Measurements from ENCODE around the gene RASA2. TPM values are rescaled to one million over a fixed set of nuclear protein-coding genes. Genes with fewer than 3 reads are reported as not detected.
"Not testable (repeated sequence)": the region's sequence is repeated elsewhere in the genome, so short reads cannot be mapped to it uniquely, and the experiment has no call there.

RASA2 gene
- total and polyA plus RNA-seq, 11 donors = 2.0 to 12.3 (median 3.4) TPM

DNA sequence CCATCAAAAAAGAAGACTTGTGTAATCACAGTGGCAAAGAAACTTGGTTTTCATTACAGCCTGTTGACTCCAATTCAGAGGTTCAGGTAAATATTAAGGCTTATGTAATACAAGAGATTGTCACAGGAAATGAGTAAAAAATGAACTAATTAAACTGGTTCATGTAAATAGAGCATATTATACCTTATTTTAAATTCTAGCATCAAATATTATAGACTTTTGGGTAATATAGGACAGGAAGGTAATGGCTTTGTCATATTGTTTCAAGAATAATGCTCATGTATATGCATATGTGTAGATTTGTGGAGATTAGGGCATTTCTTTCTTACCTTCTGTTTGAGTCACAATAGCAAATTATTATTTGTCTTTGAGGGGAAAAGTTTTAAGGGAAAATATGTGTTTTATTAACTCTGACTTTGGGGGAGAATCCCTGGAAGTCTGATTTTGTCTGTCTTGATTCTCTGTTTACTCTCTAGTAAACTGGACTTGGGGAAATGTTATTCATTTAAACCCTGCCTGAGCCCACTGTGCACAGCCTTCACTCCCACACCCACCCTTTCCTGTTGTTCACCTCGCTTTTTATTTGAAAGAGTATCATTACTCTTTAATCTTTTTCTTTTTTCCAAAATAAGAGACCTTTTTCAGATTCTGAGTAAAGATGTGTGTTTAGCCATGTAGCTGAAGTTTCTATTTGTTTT is 43.0 kb downstream of the RASA2 start:
- TF ChIP-seq, protein P1, sequence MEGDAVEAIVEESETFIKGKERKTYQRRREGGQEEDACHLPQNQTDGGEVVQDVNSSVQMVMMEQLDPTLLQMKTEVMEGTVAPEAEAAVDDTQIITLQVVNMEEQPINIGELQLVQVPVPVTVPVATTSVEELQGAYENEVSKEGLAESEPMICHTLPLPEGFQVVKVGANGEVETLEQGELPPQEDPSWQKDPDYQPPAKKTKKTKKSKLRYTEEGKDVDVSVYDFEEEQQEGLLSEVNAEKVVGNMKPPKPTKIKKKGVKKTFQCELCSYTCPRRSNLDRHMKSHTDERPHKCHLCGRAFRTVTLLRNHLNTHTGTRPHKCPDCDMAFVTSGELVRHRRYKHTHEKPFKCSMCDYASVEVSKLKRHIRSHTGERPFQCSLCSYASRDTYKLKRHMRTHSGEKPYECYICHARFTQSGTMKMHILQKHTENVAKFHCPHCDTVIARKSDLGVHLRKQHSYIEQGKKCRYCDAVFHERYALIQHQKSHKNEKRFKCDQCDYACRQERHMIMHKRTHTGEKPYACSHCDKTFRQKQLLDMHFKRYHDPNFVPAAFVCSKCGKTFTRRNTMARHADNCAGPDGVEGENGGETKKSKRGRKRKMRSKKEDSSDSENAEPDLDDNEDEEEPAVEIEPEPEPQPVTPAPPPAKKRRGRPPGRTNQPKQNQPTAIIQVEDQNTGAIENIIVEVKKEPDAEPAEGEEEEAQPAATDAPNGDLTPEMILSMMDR (IDR thresholded peaks at IDR 0.05) = no peak
- TF ChIP-seq POLR2A (IDR thresholded peaks at IDR 0.05) = no peak
- Histone ChIP-seq H3K36me3 (peaks cover 0 to 5% (median 0%) of the 10 kb centered on the region in 9 donors), H3K27ac (peak overlapping the region in 11 of 12 donors; percentile 12 to 86 (median 43)), H3K4me3 (peak overlapping the region in 3 of 12 donors; percentile 4 to 17 (median 6)), H3K27me3 (no peaks in the 10 kb centered on the region), H3K4me1 (peaks cover 0 to 58% (median 13%) of the 10 kb centered on the region in 12 donors), H3K9me3 (no peaks in the 10 kb centered on the region)
- 27 to 45% (median 37%) methylated on average over 1 of the region's 1 CpG for WGBS, 4 donors
- intact Hi-C loops (cut with DNase I) = loop anchor here in 1 of 10 donors (2.0 kb wide), 1 partner anchor 25 kb away; no protein-coding TSS in a partner anchor
- DNase-seq (no peak), ATAC-seq (peak in 2 of 4 donors; percentile 44 to 57)

DNA sequence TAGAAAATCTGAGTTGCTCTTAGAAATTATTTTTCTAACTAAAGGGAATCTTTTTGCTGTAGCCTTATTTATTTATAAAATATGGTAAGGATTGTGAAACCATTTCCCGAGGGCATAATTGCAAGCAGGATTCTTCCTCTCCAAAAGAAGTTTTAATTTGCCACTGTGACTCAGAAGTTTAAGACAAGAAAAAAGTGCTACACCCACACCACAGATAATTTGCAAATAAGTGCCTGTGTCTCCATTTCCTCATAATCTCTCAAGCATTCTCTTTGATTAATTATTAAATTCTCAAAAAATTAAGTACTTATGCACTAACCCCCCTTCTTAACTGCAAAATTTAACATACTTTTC is 43.6 kb downstream of the RASA2 start:
- peak overlapping the region in 3 of 12 donors; percentile 4 to 17 (median 6) for H3K4me3 ChIP-seq
- ATAC-seq (peak in 1 of 4 donors; percentile 68), DNase-seq (no peak)
- peaks cover 0 to 52% (median 11%) of the 10 kb centered on the region in 12 donors for H3K4me1 ChIP-seq
- H3K36me3 ChIP-seq = peaks cover 0 to 6% (median under 1%) of the 10 kb centered on the region in 9 donors
- H3K27me3 ChIP-seq = no peaks in the 10 kb centered on the region
- TF ChIP-seq POLR2A (IDR thresholded peaks at IDR 0.05) = no peak
- TF ChIP-seq, protein P1 (IDR thresholded peaks at IDR 0.05) = no peak
- WGBS, 4 donors = 34 to 38% (median 36%) methylated on average over 1 of the region's 1 CpG
- H3K27ac ChIP-seq = peak overlapping the region in 11 of 12 donors; percentile 12 to 86 (median 43)
- no peaks in the 10 kb centered on the region for H3K9me3 ChIP-seq
- intact Hi-C loops (cut with DNase I) = no loop called here

DNA sequence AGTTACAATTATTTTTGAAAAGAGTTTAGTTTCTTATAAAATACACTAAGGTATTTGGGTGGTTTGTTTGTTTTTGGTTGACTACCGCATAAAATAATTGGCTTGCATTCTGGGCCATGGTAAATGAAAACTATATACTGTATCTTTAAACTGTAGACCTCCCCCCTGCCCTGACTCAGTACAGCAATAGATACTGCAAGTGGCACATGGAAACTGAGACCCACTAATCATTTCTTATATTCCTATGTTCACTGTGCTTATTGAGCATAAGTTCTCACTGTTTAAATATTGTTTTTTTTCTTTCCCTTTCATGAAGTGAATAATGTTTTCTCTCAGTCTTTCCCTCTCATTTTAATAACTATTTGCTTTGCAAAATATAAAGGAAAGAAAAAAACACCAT is 45.8 kb downstream of the RASA2 start:
- no peak for TF ChIP-seq POLR2A (IDR thresholded peaks at IDR 0.05)
- TF ChIP-seq, protein P1 (IDR thresholded peaks at IDR 0.05) = no peak
- Histone ChIP-seq H3K27ac (no peak overlapping the region), H3K27me3 (no peaks in the 10 kb centered on the region), H3K4me1 (peaks cover 0 to 40% (median 11%) of the 10 kb centered on the region in 12 donors), H3K9me3 (no peaks in the 10 kb centered on the region), H3K36me3 (peaks cover 0 to 17% (median 6%) of the 10 kb centered on the region in 9 donors), H3K4me3 (no peak overlapping the region)
- ATAC-seq (no peak), DNase-seq (no peak)
- 98 to 100% (median 98%) methylated on average over 1 of the region's 1 CpG for WGBS, 4 donors
- intact Hi-C loops (cut with DNase I) = no loop called here

DNA sequence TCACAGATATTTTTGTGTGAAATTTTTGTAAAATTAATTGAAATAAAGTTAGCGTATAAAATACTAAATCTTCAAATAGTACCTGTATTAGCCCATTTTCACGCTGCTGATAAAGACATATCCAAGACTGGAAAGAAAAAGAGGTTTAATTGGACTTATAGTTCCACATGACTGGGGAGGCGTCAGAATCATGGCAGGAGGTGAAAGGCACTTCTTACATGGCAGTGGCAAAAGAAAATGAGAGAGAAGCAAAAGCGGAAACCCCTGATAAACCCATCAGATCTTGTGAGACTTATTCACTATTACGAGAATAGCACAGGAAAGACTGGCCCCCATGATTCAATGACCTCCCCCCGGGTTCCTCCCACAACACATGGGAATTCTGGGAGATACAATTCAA is 49.2 kb downstream of the RASA2 start:
- 95 to 97% (median 96%) methylated on average over 6 of the region's 6 CpGs for WGBS, 4 donors
- H3K4me3 ChIP-seq, H3K9me3 ChIP-seq, H3K27me3 ChIP-seq, DNase-seq, ATAC-seq, H3K27ac ChIP-seq: not testable (repeated sequence)
- Histone ChIP-seq H3K4me1 (peaks cover 0 to 25% (median 0%) of the 10 kb centered on the region in 12 donors), H3K36me3 (peaks cover 0 to 20% (median 6%) of the 10 kb centered on the region in 9 donors)
- intact Hi-C loops (cut with DNase I) = loop anchor here in 1 of 10 donors (5.0 kb wide), 1 partner anchor 49 kb away; the partner anchor contains the start of gene RASA2
